Aorta (tissue), 5 donors: Measurements from ENCODE around the gene ZNF816. TPM values are rescaled to one million over a fixed set of nuclear protein-coding genes. Genes with fewer than 3 reads are reported as not detected.
"Not testable (repeated sequence)": the region's sequence is repeated elsewhere in the genome, so short reads cannot be mapped to it uniquely, and the experiment has no call there.

Experiments
- ATAC-seq: fragments of 200-7000 bp; cut with Tn5 transposase; one replicate; pipeline ENCODE4 v1.9.1; 2022; ENCODE audit warnings: moderate library complexity; ENCODE audit not compliant: low FRiP score
- DNase-seq, 2 donors: peaks; one replicate each; pipeline ENCODE4 v3.0.0-alpha.2; 2020
- H3K27ac ChIP-seq, 2 donors: one replicate each; pipeline ENCODE4 v1.5.1; 2013; ENCODE audit warnings: low read length in 2 of 2, mild to moderate bottlenecking in 2 of 2, moderate library complexity in 2 of 2, control low read depth in 1 of 2, inconsistent platforms in 1 of 2, low read depth in 1 of 2
- H3K27me3 ChIP-seq, 2 donors: one replicate each; pipeline ENCODE4 v1.6.1; 2013; ENCODE audit warnings: control low read depth in 1 of 2, low read length in 1 of 2, mild to moderate bottlenecking in 1 of 2, moderate library complexity in 1 of 2; ENCODE audit not compliant: insufficient read depth in 2 of 2, control insufficient read depth in 1 of 2
- H3K36me3 ChIP-seq, 2 donors: one replicate each; pipeline ENCODE4 v1.6.1; 2013; ENCODE audit warnings: control low read depth in 1 of 2, low read length in 1 of 2, mild to moderate bottlenecking in 1 of 2; ENCODE audit not compliant: insufficient read depth in 2 of 2, control insufficient read depth in 1 of 2
- H3K4me1 ChIP-seq, 2 donors: one replicate each; pipeline ENCODE4 v1.6.1; 2013; ENCODE audit warnings: low read length in 2 of 2, control low read depth in 1 of 2, mild to moderate bottlenecking in 1 of 2, moderate library complexity in 1 of 2; ENCODE audit not compliant: insufficient read depth in 2 of 2, control insufficient read depth in 1 of 2
- H3K4me3 ChIP-seq, 2 donors: one replicate each; pipeline ENCODE4 v1.5.1; 2013; ENCODE audit warnings: low read length in 2 of 2, control low read depth in 1 of 2, mild to moderate bottlenecking in 1 of 2
- H3K9me3 ChIP-seq: one replicate; pipeline ENCODE4 v1.6.1; 2013; ENCODE audit warnings: mild to moderate bottlenecking, low read length; ENCODE audit not compliant: control insufficient read depth
- WGBS, 2 donors: extraction: QIAGEN DNeasy Blood & Tissue Kit; methylation state at CpG; one replicate each; pipeline ENCODE4 v1.1.7; 2013; 5-methylcytosine and 5-hydroxymethylcytosine counted together
- intact Hi-C, 2 donors: fragments of 100-400 bp; cut with DNase I; formaldehyde crosslinking; loops; one replicate each; pipeline versions ENCODE4 v1.14.2 to v1.15.0; 2022
- polyA plus RNA-seq, 2 donors: library from polyadenylated mRNA; stranded (reverse); fragments of 200-250 nt; gene quantifications; one replicate each; pipeline ENCODE4 v1.2.3, GENCODE V29; 2013
- total RNA-seq, 2 donors: library from RNA; stranded (reverse); fragmentation: NEBNext Ultra II Directional; extraction: Animal tissue kit (Norgen Biotek cat#: 25700); gene quantifications; one replicate each; pipeline ENCODE4 v1.2.1, GENCODE V29; 2021
- donor health status: healthy with polysubstance abuse.
- donor health status: Bipolar disorder and iron deficiency.
- donor health status: DM: no; HTN: no; CAD: no.
- donor health status: DM: no; HTN: no; CAD: no.
- donor health status: DM: yes; HTN: yes; CAD: no.

The ZNF816 gene
- total and polyA plus RNA-seq, 4 donors, result 4.5 to 11.4 (median 5.1) TPM

- Histone ChIP-seq H3K4me1 (no peaks in the 10 kb centered on the region), H3K36me3 (peaks cover 18 to 21% of the 10 kb centered on the region in 2 donors), H3K27ac (no peak overlapping the region), H3K9me3 (peaks cover 32% of the 10 kb centered on the region), H3K27me3 (no peaks in the 10 kb centered on the region), H3K4me3 (no peak overlapping the region)
- WGBS, 2 donors, result 93 to 97% methylated on average over 1 of the region's 1 CpG
- no peak for ATAC-seq
- intact Hi-C loops, result loop anchor here in 1 of 2 donors (10.0 kb wide), 1 partner anchor 45 kb away; no protein-coding TSS in a partner anchor
- DNase-seq, result no peak
Measured at GRCh38 chr19:52949422-52949821, 13.3 kb downstream of the ZNF816 start.

DNA sequence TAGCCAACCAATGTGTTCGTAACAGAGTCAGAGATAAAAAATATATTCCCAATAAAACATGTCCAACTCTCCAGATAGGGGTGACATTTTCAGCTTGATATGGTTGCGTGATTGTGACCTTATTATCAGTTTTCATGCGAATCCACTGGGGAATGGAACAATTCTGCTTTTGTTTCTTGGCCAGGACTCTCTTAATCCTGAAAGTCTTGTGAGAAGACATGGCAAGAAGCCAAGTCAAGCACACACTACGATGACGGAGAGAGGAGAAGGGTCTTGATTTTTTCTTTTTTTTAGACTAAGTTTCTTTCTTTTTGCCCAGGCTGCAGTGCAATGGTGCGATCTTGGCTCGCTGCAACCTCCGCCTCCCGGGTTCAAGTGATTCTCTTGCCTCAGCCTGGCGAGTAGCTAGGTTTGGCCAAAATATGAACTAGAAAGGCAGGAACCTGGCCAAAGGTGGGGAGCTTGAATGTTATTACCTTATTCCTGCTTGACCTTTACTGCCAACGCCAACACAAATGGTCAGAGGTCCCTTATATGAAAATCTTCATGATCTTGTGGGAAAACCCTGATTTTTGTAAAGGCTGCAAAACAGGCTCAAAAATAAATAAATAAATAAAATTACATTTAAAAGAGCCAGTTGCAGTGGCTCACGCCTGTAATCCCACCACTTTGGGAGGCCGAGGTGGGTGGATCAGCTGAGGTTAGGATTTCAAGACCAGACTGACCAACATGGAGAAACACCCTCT is 14.5 kb downstream of the ZNF816 start:
- Histone ChIP-seq H3K27ac (no peak overlapping the region), H3K27me3 (no peaks in the 10 kb centered on the region), H3K9me3 (peaks cover 30% of the 10 kb centered on the region), H3K36me3 (peaks cover 18 to 21% of the 10 kb centered on the region in 2 donors), H3K4me1 (no peaks in the 10 kb centered on the region), H3K4me3 (no peak overlapping the region)
- DNase-seq (no peak), ATAC-seq (no peak)
- intact Hi-C loops, result loop anchor here in 1 of 2 donors (10.0 kb wide), 1 partner anchor 47 kb away; no protein-coding TSS in a partner anchor
- 86 to 88% methylated on average over 13 of the region's 13 CpGs for WGBS, 2 donors

DNA sequence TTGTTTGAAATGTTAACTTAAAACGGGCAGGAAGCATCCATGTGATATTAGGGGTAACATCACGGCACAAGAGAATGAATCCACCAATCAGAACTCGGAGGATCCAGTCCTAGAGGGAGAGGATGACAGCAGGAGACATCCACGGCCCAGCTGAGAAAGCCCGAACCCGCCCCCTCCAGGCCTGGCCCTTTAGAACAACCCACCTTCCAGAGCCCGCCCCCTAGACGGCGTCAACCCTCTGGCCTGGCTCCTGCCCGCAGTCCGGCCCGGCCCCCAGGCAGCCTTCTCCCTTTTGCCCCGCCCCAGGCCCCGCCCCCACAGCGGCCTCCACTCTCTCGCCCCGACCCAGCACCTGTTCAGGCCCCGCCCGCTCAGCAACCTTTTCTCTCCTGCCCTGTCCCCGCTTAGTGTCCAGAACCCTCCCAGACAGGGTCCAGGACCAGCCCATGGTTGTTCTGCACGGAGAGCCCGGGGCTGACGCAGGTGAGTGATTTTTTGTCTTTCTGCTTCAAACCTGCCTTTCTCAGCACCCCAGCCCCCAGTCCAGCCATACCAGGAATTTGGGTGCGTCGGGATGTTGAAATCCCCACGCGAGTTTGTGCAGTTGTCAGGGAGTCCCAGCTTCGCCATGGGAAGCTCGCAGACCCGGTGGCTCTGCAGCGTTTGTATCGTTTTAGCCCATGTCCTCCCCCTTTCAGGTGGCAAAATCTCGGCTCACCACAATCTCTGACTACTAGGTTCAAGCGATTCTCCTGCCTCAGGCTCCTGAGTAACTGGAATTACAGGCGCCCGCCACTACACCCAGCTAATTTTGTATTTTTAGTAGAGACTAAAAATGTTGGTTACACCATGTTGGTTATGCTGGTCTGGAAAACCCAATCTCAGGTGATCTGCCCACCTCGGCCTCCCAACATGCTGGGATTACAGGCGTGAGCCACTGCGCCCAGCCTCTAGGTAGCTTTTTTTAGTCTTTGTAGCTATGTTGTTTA is 16.1 kb downstream of the ZNF816 start:
- Histone ChIP-seq H3K27ac (no peak overlapping the region), H3K9me3 (peaks cover 18% of the 10 kb centered on the region), H3K4me3 (no peak overlapping the region), H3K36me3 (peaks cover 7 to 8% of the 10 kb centered on the region in 2 donors), H3K4me1 (no peaks in the 10 kb centered on the region), H3K27me3 (no peaks in the 10 kb centered on the region)
- 26 to 29% methylated on average over 34 to 39 of the region's 39 CpGs for WGBS, 2 donors
- intact Hi-C loops, result loop anchor here in 1 of 2 donors (10.0 kb wide), 1 partner anchor 48 kb away; no protein-coding TSS in a partner anchor
- ATAC-seq, result no peak
- peak in 1 of 2 donors; percentile 88 for DNase-seq

GRCh38 chr19:52945652-52946321 is 16.9 kb downstream of the ZNF816 start:
- Histone ChIP-seq H3K9me3 (peaks cover 16% of the 10 kb centered on the region), H3K27me3 (no peaks in the 10 kb centered on the region), H3K4me1 (no peaks in the 10 kb centered on the region), H3K4me3 (no peak overlapping the region), H3K27ac (no peak overlapping the region), H3K36me3 (peaks cover under 1 to 4% of the 10 kb centered on the region in 2 donors)
- 52 to 57% methylated on average over 24 of the region's 24 CpGs for WGBS, 2 donors
- DNase-seq, result no peak
- intact Hi-C loops, result loop anchor here in 1 of 2 donors (10.0 kb wide), 1 partner anchor 49 kb away; no protein-coding TSS in a partner anchor
- no peak for ATAC-seq

GRCh38 chr19:52944703-52945493 is 17.8 kb downstream of the ZNF816 start:
- not testable (repeated sequence) for H3K4me1 ChIP-seq, ATAC-seq, H3K4me3 ChIP-seq, H3K27ac ChIP-seq, H3K27me3 ChIP-seq, DNase-seq, H3K36me3 ChIP-seq
- 91% methylated on average over 17 of the region's 17 CpGs for WGBS, 2 donors
- H3K9me3 ChIP-seq, result peaks cover 11% of the 10 kb centered on the region
- intact Hi-C loops, result loop anchor here in 1 of 2 donors (10.0 kb wide), 1 partner anchor 50 kb away; no protein-coding TSS in a partner anchor

- H3K4me3 ChIP-seq, result no peak overlapping the region
- DNase-seq (no peak), ATAC-seq (no peak)
- no peak overlapping the region for H3K27ac ChIP-seq
- H3K36me3 ChIP-seq, result no peaks in the 10 kb centered on the region
- 83 to 86% methylated on average over 17 of the region's 17 CpGs for WGBS, 2 donors
- intact Hi-C loops, result loop anchor here in 1 of 2 donors (2.0 to 10.0 kb wide), 2 partner anchors 19 to 51 kb away; partner anchors contain the start of gene ZNF816
- peaks cover 10% of the 10 kb centered on the region for H3K9me3 ChIP-seq
- H3K4me1 ChIP-seq, result no peaks in the 10 kb centered on the region
- H3K27me3 ChIP-seq, result no peaks in the 10 kb centered on the region
Measured at GRCh38 chr19:52943884-52944643, 18.6 kb downstream of the ZNF816 start.

GRCh38 chr19:52943134-52943883 is 19.4 kb downstream of the ZNF816 start:
- Histone ChIP-seq H3K4me3 (peak overlapping the region; percentile 1 to 82), H3K27me3 (no peaks in the 10 kb centered on the region), H3K9me3 (peaks cover 6% of the 10 kb centered on the region), H3K4me1 (no peaks in the 10 kb centered on the region), H3K27ac (peak overlapping the region in 1 of 2 donors; percentile 88), H3K36me3 (no peaks in the 10 kb centered on the region)
- 63 to 64% methylated on average over 29 of the region's 29 CpGs for WGBS, 2 donors
- ATAC-seq (no peak), DNase-seq (no peak)
- intact Hi-C loops, result loop anchor here in 1 of 2 donors (2.0 to 10.0 kb wide), 2 partner anchors 19 to 51 kb away; partner anchors contain the start of gene ZNF816
